ENCODE results near the gene OGDH. TPM values are rescaled to one million over a fixed set of nuclear protein-coding genes. Genes with fewer than 3 reads are reported as not detected.

OGDH gene
- total RNA-seq, 1 donor: 99.7 TPM

DNA sequence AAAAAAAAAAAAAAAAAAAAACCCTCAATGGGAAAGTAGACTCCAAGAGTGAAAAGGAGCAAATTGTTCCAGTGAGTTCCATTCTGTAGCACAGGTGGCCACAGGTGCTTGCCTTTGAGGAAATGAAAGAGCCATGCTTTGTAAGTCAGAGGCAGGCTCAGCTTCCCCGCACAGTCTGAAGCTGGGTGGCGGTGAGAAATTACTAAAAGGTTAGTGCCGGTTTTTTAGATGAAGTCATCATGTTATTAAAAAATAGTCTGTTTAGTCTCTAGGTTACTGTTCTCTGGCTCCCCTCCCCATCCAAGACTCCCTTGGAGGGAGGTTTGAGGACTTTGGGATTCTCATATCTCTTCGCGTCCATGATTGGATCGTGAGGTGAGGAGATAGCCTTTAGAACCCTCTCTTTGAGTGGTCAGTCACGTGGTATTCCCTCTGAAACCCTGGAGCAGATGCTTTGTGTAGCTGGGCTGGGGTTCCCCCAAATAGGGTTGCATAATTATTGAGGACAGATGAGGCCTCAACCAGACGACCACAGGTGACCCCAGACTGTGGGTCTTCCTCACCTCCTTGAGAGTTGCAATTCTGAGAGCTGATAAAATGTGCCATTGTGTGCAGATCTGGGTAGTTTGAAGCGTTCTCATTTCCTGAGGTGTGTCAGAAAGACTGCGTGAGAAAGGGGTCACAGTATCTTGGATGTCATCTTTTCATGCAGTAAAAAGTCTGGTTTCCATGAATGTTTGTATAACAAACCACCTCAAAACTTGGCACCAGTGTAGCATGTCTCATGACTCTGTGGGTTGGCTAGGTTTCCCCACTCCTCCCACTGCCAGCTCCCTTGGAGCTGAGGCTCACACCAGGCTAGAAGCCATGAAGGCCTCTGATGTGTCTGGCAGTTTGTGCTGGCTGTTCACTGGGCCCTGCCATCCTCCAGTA lies 27.1 kb downstream of the OGDH start:
- DNase-seq (ENCODE audit: low read depth): peak; percentile 99
- TF ChIP-seq, protein P1, sequence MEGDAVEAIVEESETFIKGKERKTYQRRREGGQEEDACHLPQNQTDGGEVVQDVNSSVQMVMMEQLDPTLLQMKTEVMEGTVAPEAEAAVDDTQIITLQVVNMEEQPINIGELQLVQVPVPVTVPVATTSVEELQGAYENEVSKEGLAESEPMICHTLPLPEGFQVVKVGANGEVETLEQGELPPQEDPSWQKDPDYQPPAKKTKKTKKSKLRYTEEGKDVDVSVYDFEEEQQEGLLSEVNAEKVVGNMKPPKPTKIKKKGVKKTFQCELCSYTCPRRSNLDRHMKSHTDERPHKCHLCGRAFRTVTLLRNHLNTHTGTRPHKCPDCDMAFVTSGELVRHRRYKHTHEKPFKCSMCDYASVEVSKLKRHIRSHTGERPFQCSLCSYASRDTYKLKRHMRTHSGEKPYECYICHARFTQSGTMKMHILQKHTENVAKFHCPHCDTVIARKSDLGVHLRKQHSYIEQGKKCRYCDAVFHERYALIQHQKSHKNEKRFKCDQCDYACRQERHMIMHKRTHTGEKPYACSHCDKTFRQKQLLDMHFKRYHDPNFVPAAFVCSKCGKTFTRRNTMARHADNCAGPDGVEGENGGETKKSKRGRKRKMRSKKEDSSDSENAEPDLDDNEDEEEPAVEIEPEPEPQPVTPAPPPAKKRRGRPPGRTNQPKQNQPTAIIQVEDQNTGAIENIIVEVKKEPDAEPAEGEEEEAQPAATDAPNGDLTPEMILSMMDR (IDR thresholded peaks at IDR 0.05; ENCODE audit: insufficient read depth, low read depth, low read length): no peak
- H3K4me3 ChIP-seq (ENCODE audit: low read depth, low read length): no peak overlapping the region

- H3K4me3 ChIP-seq (ENCODE audit: low read depth, low read length): no peak overlapping the region
- TF ChIP-seq, protein P1 (IDR thresholded peaks at IDR 0.05; ENCODE audit: insufficient read depth, low read depth, low read length): no peak
- no peak for DNase-seq (ENCODE audit: low read depth)
Observed at GRCh38 chr7:44634187-44634838, 27.9 kb downstream of the OGDH start.

- peak; percentile 86 for DNase-seq (ENCODE audit: low read depth)
- no peak overlapping the region for H3K4me3 ChIP-seq (ENCODE audit: low read depth, low read length)
- TF ChIP-seq, protein P1 (IDR thresholded peaks at IDR 0.05; ENCODE audit: insufficient read depth, low read depth, low read length): no peak
Observed at GRCh38 chr7:44634839-44635591, 28.6 kb downstream of the OGDH start.

- H3K4me3 ChIP-seq (ENCODE audit: low read depth, low read length): no peak overlapping the region
- DNase-seq (ENCODE audit: low read depth): no peak
- TF ChIP-seq, protein P1 (IDR thresholded peaks at IDR 0.05; ENCODE audit: insufficient read depth, low read depth, low read length): no peak
Observed at GRCh38 chr7:44636041-44636584, 29.7 kb downstream of the OGDH start.

DNA sequence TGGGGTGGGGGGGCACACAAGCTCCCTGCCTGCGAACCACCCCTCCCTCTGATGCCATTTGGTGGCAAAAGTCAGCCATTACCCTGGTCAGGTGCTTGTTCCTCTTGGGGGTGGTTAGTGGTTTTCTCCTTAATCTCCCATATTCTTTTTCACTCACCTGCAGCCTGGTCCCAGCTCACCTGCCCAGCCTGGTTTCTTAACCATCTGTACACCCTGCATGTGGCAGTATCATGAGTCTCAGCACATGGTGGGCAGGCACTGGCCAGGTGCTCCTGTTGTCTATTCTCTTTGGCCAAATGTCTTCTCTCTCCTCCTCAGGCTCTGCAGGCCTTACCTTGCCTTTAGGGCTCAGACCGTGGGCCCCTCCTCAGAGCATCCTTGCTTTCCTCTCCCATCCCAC lies 30.5 kb downstream of the OGDH start:
- H3K4me3 ChIP-seq (ENCODE audit: low read depth, low read length): no peak overlapping the region
- TF ChIP-seq, protein P1 (IDR thresholded peaks at IDR 0.05; ENCODE audit: insufficient read depth, low read depth, low read length): no peak
- DNase-seq (ENCODE audit: low read depth): no peak

DNA sequence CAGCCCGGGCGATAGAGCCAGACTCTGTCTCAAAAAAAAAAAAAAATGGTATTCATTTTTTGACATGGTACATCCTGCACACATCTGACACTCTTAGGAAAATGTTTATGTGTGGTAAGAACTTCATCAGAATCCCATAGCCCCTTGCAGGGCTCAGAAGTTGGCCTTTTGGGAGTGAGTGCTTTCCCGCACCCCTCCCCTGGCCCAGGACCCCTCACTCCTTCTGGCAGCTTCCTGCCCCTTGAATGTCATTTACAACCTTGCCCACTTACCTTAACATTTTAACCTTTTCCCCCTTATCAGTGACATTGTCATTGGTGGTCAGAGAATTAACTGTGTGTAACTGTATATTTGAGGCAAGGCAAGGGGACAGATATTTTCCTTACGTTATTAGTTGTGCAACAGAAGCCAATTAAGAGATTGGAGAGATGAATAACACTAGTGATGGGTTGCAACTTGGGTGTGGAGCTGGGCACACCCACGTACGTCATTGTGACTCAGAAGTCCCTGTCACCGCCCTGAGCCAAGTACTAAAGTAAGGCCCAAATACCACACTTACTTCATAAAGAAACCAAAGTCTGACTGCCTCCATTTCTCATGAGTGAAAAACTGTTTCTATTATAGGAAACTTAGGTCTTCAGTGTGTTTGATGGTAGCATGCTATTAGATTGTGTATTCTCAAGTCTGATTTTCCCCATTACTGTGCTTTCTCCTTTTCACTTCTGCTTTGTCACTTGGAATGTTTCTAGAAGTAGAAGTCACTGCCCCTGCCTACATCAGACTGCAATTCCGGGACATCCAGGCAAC lies 31.6 kb downstream of the OGDH start:
- peak; percentile 95 for DNase-seq (ENCODE audit: low read depth)
- H3K4me3 ChIP-seq (ENCODE audit: low read depth, low read length): no peak overlapping the region
- TF ChIP-seq, protein P1 (IDR thresholded peaks at IDR 0.05; ENCODE audit: insufficient read depth, low read depth, low read length): no peak
